GM19372 (cell line): ENCODE data around the gene FOXE3.

Experiments
- ATAC-seq: cut with Tn5 transposase; IDR thresholded peaks from one replicate; pipeline ENCODE4 v1.9.1; 2021; ENCODE audit warnings: mild to moderate bottlenecking, low read depth, moderate library complexity; ENCODE audit not compliant: unreplicated experiment

The FOXE3 gene

DNA sequence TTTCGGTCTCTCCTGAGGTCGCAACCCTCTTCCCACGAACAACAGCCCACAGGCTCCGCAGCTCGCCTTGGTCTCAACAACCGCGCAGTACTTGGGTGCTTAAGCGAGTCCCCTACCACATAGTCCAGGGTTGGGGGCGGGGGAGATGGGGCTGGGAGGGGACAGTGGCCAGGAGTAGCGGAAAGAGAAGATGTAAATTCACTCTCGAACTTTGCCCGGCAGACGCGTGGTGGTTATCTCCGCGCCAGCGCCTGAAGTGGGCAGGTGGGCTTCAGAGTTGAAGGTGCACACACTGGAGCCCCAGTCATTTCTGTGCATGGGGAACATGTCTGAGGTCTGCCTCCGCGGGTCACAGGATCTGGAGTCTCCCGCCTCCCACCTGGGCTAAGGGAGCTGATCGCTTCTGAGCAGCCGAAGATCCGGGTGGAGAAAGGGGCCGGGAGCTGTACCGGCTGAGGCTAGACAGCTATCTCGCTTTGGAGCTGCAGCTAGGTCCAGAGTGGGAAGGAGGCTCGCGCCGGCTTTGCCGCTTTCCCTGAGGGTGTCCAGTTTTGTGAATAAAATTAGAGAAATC is 17.5 kb downstream of the FOXE3 start:
- no peak for ATAC-seq

DNA sequence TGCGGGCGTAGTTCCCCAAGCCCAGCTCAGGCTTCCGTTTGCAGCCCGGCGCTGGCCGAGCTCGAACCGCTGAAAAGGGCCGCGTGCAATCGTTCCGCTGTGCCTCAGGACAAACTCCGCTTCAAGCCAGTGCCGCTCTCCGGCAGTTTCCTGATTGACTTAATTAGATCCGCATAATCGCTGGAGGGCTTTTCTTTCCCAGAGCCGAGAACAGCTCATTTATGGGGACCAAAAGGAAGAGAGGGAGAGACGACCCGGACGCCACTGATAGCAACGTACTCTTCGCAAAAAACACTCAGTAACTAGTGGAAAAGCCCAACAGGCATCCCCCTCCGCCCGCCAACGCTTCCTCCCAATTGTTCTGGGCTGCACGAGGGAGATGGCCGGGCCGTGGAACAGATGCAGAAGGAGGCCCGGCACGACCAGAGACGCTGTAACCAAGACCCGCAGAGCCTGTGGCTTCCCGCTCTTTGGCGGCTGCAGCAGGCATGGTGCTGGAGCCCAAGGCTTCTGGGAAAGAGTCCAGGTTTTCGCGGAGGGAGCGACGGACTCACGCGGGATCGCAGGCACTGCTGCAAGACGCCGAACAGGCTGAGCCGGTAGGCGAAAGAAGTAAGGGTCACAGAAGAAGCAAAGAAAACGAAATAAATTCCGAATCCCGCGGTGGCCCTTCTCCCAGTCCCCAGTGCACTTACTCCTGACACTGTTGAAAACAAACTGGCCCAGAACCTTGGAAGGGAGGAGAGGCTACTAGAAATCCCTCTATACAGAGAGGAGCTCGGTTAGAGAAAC is 18.2 kb downstream of the FOXE3 start:
- ATAC-seq, result no peak

DNA sequence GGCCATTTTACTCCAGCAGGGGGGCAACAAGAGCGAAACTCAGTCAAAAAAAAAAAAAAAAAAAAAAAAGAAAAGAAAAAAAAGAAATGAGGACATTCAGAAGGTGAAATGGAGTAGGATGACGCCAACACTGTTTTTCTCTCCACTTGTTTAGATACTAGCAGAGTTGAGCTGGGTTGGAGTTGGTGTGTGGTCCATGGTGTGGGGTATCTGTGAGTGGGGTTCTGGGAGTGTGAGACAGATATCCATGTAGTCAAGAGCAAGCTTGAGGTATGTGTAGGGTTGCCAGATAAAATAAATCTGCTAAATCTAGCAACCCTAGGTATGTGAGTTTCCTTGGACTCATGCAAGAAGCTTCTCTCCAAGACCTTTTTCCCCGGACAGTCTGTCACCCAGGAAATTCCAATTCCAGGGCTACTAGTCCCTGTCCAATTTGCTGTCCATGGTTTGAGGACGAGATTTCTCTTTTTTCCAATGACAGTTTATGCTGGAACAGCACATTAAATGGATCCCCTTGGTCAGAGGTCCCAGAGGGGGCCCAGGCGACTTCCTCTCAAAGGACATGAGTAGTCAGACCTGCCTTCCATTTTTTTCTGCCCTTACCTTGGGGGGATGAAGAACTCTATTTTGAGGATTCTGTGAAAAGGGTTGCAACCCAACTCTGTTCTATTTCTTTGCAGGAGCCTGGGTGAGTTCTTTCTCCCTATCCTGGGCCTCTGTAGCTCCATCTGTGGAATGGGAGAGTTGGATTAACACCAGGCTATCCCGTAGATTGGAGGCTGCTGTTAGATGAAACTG is 19.6 kb downstream of the FOXE3 start:
- ATAC-seq, result no peak

DNA sequence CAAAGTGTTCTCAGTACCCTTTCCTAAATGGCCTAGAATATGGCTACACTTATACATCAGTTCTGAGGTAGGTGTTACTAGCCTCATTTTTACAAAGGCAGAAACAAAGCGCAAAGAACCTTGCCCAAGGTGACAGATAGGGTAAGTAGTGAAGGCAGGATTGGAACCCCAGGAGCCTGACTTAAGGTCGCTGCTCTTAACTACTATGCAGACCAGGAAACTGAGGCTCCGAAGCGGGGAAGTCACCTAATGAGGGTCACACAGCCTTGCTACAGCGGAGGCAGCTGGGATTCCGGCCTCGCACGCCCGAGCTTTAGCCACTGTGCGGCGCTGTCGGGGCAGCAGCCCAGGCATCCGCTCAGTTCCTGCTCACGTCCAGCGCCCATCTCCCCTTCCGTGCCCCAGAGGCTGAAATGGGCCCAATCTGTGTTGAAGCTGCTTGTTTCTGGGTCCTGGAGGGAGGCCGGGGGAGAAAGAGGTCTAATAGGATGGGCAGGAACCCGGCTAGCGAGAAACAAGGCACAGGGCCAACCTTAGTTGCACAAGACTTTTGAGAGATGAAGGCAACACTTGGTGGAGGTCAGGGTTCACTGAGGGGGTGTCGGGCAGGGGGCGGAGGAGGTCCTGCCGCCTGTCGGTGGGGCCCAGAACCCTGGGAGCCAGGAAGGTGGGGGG is 20.4 kb downstream of the FOXE3 start:
- ATAC-seq, result peak; percentile 44

DNA sequence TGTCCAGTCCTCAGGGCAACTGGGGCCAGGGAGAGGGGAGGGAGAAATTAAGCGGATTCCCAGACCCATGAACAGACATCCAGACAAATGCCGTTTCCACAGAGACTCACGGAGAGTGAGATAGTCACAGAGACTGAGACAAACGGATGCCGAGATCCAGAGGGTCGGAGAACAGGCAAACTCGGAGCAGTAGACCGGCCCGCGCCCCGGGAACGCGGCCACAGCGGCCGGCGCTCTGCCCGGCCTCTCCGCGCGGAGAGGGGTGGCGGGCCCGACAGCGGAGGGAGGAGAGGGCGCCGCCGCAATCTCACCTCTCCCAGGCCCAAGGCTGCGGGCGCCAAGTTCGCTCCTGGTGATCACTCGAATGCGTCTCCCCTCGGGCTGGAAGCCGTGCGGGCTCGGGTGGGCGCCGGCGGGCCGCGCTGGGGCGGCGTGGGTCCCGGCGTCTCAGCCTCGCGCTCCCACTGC is 20.9 kb downstream of the FOXE3 start:
- peak; percentile 11 for ATAC-seq

DNA sequence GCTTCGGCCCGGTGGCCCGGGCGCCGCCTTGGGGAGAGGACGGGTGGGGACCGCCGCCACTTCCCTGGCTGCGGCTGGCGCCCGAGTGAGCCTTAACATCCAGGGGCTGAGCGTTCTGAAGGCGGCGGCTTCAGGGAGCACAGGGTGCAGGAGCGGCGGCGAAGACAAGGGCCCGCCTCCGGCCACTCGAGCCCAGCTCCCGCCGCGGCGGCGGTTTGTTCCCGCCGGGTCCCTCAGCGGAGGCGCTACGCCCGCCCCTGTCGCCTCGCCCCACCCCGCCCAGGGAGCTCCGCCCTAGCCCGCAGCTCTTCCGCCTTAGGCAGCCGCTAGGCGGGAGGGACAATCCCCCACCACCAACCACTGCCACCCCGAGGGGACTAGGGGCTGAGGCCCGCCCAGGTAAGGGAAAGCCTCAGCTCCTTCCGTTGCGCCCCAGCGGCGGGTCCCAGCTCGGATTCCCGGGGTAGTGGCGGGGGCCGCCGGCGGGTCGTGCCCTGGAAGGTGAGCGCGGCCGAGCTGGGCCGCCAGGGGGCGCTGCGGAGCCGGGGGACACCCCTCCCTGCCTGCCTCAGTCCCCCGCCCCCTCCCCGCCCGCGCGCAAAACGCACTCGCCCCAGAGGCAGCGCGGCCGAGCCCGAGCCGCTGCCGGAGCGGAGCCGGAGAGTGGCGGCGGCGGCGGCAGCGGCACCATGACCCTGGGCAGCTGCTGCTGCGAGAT is 21.5 kb downstream of the FOXE3 start, which contains the start of gene FOXD2:
Gene FOXD2, plus strand, starts transcription at position 598 of the 718 bp plus-strand sequence. Its CDS starts 92 bp downstream, at position 690.
- peak; percentile 75 for ATAC-seq

DNA sequence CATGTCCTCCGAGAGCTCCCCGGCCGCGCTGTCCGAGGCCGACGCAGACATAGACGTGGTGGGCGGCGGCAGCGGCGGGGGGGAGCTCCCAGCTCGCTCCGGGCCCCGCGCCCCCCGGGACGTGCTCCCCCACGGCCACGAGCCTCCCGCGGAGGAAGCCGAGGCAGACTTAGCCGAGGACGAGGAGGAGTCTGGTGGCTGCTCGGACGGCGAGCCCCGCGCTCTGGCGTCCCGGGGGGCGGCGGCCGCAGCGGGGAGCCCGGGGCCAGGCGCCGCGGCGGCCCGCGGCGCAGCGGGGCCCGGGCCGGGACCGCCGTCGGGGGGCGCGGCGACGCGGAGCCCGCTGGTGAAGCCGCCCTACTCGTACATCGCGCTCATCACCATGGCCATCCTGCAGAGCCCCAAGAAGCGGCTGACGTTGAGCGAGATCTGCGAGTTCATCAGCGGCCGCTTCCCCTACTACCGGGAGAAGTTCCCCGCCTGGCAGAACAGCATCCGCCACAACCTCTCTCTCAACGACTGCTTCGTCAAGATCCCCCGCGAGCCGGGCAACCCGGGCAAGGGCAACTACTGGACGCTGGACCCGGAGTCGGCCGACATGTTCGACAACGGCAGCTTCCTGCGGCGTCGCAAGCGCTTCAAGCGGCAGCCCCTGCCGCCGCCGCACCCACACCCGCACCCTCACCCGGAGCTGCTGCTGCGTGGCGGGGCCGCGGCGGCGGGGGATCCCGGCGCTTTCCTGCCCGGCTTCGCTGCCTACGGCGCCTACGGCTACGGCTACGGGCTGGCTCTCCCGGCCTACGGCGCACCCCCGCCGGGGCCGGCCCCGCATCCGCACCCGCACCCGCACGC is 22.3 kb downstream of the FOXE3 start:
- no peak for ATAC-seq

DNA sequence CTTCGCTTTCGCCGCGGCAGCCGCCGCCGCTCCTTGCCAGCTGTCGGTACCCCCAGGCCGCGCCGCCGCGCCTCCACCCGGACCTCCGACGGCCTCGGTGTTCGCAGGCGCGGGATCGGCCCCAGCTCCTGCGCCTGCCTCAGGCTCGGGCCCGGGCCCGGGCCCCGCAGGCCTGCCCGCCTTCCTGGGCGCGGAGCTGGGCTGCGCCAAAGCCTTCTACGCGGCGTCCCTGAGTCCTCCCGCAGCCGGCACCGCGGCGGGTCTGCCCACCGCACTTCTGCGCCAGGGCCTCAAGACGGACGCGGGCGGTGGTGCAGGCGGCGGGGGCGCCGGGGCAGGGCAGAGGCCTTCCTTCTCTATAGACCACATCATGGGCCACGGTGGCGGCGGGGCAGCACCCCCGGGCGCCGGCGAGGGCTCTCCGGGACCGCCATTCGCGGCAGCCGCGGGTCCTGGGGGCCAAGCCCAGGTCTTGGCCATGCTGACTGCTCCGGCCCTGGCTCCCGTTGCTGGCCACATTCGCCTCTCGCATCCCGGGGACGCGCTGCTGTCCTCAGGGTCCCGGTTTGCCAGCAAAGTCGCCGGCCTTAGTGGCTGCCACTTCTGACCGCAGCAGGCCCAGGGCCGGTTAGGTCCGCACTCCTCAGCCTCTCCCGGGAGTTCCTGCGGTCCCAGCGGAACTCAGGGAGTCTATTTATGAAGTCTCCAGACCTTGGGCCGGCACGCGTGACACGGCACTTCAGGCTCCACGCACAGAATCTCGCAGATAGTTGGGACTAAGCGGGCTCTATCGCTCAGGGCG is 23.1 kb downstream of the FOXE3 start:
- ATAC-seq, result no peak

DNA sequence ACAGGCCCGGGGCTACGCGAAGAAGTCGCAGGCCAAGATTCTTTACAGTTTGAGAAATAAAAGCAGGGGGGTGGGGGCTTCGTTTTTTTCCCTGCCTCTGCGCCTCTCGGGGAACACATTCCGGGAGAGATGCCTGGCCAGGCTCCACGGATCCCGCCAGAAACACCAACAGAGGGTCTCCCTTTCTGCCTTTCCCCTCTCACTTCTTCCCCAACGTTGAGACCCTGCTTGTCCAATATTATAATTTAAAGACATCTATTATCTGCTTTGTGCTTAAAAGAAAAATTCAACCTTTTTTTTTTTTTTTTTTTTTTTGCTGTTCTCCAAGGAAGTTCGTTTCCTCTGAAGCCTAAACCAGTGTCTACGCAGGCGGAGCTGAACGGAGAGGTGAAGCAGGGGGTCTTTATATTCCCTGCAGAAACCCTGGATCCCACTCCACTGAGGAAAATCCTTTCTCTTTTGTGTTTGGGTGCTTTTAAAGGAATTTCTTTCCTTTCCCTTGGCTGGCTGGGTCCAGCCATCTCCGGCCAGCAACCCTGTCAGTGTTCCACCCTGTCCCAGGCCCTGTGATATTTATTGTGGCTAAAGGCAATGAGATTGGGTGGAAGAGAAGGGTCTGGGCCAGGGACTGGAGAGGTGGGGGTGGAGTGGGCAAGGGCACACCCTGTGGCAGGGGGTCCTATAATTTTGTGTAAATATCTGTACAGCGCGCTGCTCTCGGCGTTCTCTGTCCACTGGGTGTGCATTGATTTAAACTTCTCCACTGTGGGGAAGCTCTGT is 23.9 kb downstream of the FOXE3 start:
- no peak for ATAC-seq

DNA sequence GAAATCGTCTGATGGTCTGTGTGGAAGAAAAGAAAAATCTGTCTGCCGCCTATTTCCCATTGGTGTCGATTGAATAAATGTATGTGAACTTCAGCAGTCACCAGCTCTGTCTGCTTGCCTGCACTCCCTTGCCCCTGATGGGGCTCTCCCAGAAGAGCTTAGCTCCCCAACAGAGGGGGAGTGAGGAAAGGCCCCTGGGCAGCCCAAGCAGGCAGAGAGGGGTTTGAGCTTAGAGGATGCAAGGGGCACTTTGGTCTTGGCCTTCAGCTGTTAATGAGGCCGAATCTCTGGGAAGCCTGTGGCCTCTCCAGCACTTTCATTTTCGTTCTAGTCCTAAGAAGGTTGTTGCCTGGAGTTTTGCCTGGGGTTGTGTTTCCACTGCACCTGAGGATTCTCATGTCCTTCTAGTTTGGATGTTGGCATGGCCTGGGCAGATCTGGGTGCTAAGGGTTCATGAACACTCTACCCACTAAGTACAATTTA is 24.6 kb downstream of the FOXE3 start:
- no peak for ATAC-seq

DNA sequence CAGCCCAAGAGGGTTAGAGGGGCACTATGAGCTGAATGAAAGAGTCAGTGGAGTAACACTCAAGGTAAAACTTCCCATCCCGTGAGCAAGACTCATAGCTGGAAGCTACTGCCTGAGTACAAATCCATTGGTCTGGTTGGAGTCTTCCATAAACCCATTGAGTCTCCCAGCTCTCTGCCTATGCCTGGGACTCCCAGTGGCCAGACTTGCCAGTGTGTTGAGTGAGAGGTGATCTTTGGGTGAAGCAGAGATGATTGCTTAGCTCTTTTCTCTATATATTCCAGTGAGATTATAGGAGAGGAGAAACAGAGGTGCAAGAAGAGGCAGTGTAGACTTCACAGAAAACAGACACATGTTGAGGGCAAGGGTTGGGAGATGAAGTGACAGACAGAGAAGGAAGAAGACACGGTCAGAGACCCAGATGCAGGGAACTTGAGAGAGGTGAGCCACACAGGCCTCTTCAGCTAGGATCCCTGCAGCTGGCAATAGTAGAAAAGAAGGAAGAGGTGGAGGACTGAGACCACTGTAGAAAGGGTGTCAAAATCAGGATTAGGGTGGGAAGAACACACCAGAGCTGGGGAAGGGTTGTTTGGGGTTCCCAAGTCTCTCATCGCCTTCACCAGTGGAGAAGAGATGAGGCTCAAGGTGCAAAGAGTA is 25.5 kb downstream of the FOXE3 start:
- ATAC-seq, result no peak

DNA sequence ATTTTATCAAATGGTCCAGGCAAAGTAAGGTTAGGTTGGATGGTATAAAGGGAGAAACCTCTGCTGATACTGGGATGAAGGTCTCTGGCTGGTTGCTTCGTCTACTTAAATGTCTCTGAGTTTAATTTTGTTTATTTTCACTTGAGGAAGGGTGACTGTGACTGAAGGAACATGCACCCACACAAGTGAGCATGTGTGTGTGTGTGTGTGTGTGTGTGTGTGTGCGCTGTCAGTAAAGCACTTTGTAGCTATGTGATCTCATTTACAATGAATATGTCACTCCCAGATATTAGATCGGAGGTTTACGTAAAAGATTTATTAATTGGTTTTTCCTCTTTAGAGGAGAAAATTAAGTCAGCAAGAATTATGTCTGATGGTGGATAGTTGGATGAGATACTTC is 26.1 kb downstream of the FOXE3 start:
- no peak for ATAC-seq

DNA sequence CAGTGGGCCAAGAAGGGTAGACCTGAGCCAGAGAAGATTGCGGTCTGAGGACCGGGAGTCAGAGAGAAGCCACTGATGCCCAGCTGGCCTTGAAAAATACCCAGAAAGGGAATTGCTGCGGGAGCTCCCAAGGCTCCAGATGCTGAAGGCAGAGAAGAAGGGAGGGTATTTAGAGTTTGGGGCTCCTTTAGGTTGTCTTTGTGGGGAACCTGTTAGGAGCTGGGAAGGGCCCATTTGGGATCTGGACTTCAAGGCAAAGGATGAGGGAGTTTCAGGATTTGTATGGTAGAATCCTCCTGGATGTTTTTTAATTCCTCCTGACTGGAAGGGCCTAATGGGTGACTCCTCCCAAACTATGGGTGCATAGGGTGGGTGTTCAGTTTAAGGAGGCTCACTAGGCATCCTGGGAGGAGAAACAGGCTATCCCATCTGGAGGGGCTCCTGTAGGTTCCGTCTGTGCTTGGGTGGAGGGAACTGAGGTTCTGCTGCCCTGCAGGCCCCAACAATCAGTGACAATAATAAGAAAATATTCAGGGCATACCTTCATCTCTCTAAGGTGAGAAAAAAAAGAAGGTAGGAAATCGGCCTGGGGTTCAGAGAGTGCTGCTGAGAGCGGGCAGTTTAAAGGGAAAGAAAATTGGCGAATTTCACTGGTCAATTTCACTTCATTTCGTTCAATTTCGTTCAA is 26.9 kb downstream of the FOXE3 start:
- ATAC-seq, result no peak

DNA sequence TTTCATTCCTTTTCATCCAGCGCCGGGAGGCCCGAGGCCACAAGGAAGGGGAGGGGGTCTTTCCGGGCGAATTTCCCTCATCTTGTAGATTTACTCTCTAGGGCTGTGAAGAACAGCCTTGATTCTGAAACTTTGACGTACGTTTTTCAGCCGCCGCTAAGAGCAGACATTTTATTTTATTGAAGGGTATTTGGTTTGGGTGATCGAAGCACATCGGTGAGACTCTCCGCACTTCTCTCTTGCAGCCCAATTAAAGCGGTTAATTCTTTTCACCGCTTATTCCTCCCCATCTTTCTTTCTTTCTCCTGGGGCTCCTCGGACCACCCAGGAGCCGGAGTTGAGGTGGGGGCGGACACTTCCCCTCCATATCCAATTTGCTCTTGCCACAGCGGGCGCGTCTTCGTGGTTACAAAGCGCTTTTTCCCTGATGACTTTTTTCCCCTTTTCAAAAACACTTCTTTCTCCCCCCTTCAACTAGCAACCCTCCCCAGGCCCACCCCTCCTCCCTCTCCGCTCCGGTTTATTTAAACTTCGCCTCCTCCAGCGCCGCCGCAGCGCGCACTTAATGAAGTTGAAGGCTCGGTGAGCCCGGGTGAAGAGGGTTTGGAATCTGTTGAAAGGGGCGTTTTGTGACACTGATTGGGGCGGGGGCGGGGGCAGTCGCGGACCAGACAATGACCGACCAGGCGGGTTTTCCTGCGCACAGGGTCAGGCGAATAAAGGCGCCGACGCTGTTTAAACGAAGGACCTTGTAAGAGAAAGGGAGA is 27.6 kb downstream of the FOXE3 start:
- no peak for ATAC-seq

DNA sequence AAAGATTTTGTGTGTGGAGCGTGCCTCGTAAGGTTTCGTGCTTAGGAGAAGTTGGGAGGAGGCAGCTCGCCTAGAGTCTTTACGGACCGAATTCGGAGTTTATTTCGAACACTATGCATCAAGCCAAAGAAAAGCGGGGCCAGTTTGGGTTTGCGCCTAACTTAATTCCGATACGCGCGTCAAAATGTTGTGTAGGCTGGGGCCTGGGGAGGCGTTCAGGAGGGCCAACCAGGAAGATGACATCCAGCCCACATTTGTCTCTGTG is 28.1 kb downstream of the FOXE3 start:
- no peak for ATAC-seq
